ENCODE data around the gene LARP4B.
"Not testable (repeated sequence)": the region's sequence is repeated elsewhere in the genome, so short reads cannot be mapped to it uniquely, and the experiment has no call there.

Gene LARP4B

DNA sequence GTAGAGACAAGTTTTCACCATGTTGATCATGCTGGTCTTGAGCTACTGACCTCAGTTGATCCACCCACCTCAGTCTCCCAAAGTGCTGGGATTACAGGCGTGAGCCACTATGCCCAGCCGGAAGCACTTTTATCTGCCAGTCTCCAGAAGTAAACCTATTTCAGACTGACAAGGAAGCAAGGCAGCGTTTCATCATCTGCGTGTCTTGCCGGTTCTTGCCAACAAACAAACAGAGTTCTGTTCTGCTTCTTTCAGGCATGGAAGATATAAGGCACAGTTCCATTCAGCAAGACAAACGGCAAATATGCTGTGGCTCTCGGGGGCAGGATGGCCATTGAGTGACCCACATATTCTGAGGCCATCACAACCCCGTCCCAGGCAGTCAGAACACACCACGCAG lies 15.5 kb upstream of the LARP4B start:
- no peak overlapping the region for H3K4me3 ChIP-seq (ENCODE audit: low read length)
- TF ChIP-seq ZNF274 (IDR thresholded peaks at IDR 0.05; ENCODE audit: low read depth, low read length): no peak

DNA sequence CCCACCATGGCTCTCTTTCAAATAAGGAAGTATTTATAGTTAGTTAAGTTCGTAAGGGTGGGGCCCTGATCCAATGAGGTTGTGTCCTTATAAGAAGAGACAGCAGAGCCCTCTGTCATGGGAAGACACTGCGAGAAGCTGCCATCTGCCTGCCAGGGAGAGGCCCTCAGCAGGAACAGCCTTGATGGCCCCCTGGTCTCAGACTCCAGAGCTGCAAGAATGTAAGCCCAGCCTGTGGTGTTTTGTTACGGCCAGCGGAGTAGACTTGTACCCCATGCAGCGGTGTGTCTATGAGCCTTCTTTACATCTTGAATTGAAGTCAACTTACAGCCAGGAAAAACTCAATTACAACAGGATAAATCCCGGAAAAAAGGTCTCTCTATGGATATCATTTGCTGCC lies 14.3 kb upstream of the LARP4B start:
- TF ChIP-seq ZNF274 (IDR thresholded peaks at IDR 0.05; ENCODE audit: low read depth, low read length): no peak
- no peak overlapping the region for H3K4me3 ChIP-seq (ENCODE audit: low read length)

DNA sequence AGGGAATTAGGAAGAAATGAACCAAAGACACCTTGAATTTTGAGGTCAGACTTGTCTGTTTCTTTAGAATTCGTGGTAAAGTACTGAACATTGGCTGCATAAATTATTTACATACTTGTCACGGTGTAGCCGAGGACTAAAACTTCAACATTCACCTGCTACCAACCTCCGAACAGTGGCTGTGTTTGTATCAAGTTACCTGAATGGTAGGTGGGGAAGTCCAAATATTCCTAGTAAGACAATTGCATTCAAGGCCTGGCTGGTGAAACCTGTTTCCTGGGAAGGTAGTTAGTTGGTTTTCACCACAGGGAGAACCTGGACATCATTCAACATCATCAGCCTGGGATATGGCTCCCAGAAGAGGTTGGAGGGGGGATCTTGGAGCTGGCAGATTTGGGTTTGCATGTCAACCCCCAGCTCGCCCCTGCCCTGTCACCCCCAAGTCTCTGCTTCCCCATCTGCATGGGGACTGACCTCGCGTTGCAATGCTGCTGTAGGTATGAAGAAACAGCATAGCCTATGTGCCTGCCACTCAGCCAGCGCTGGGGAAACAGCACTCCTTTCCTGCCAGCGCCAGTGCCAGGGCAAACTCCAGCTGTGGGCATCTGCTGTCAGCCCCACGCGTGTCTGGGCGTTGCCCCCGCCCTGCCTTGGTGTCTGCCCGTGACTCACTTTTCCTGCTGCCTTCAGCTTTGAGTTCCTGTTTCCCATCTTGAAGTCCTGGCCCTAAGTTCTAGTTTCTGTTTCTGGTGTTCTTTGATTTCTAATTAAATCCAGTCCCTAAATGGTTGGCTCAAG lies 12.7 kb upstream of the LARP4B start:
- H3K4me3 ChIP-seq (ENCODE audit: low read length): no peak overlapping the region
- no peak for TF ChIP-seq ZNF274 (IDR thresholded peaks at IDR 0.05; ENCODE audit: low read depth, low read length)

DNA sequence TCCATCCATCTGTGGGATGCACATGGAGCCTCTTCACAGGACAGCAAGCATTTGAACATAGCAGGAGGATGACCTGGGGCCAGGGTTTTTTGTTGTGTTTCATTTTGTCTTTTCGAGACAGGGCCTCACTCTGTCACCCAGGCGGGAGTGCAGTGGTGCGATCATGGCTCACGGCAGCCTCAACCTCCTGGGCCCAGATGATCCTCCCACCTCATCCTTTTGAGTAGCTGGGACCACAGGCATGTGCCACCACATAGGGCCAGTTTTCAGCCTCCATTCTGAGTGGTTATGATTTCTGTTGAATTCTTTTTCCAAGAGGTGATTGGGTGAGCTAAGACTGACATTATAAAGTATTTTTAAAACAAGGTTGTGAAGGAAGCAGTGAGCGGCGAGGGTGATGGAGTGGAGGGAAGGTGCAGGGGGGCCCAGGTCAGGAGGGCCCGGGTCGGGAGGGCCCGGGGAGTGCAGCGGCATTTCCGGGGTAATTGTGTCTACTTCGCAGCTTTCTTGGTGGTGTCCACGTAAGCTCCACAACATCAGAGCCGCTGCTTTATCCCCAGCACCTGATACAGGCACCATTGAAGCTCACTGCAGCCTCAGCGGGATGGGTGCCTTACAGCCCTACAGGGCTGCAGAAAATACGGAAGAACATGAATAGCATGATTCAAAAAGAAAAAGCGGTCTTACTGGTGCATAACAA lies 12.0 kb upstream of the LARP4B start:
- TF ChIP-seq ZNF274 (IDR thresholded peaks at IDR 0.05; ENCODE audit: low read depth, low read length): no peak
- no peak overlapping the region for H3K4me3 ChIP-seq (ENCODE audit: low read length)

DNA sequence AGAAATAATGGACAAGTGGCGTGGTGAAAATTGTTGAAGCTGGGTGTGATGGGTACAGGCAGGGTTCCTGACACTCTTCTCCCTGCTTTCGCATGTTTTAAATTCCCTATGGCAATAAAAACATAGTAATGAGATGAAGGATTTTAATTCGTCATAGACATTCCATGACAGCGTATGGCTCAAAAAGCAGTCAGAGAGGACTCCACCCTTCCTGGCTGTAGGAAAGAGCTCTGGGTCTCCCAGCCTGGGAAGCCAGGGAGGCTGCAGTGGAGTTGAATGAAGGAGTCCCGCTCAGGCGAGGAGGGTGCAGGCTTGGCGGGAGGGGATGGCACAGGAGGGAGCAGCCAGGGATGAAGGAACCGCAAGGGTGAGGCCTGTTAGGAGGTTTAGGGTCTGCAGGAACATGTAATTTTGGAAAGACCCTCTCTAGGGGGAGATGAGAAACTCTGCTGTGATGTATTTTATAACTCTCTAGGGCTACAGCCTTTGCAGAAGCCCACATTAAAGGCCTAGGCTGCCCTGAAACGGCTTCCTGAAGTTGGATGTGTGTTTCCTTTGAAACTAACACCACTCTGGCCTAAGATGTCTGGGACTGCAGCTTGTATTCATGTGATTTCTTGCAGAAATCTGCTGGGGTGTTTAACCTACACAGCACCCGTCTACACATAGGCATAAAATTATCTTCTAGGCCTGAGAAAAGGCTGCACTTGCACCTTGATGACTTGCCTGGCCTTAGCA lies 7.6 kb upstream of the LARP4B start:
- no peak overlapping the region for H3K4me3 ChIP-seq (ENCODE audit: low read length)
- TF ChIP-seq ZNF274 (IDR thresholded peaks at IDR 0.05; ENCODE audit: low read depth, low read length): no peak

DNA sequence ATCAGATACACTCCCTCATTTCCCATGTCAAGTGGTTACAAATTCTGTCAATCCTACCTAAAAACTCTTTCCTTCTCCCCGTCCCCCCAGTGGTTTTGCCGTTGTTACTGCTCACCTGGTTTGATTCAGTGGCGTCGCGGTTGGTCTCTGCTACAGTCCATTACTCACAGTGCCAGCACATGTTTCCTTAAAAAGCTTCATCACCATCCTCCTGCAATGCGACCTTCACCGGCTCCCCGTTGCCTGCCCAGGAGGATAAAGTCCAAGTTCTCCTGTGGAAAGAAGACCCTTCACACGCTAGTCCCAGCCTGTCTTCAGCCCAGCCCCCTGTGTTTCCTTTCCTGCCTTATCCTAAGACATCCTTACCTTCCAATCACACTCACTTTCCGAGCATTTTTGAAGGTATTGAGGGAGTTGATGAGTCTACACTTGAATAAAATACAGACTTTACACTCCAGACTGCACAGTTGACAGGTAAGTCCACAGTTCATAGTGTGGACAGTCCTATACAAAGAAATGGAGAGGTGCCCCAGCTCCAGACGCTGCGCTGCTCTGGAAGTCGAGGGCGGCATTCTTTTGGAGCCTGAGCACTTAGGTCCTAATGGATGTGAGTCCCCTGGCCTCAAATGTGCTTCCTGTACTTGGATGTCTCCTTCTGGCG lies 3.4 kb upstream of the LARP4B start:
- TF ChIP-seq ZNF274 (IDR thresholded peaks at IDR 0.05; ENCODE audit: low read depth, low read length): no peak
- no peak overlapping the region for H3K4me3 ChIP-seq (ENCODE audit: low read length)

DNA sequence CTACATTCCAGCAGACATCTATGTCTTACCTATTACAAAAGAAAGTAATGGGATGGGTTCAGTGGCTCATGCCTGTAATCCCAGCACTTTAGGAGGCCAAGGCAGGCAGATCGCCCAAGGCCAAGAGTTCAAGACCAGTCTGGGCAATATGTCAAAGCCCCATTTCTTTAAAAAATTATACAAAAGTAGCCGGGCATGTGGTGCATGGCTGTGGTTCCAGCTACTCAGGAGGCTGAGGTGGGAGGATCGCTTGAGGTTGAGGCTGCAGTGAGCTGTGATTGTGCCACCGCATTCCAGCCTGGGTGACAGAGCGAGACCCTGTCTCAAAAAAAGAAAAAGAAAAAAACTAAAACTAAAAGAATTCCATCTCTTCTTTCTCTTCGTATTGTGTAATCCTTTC lies 2.7 kb upstream of the LARP4B start:
- H3K4me3 ChIP-seq (ENCODE audit: low read length): not testable (repeated sequence)

DNA sequence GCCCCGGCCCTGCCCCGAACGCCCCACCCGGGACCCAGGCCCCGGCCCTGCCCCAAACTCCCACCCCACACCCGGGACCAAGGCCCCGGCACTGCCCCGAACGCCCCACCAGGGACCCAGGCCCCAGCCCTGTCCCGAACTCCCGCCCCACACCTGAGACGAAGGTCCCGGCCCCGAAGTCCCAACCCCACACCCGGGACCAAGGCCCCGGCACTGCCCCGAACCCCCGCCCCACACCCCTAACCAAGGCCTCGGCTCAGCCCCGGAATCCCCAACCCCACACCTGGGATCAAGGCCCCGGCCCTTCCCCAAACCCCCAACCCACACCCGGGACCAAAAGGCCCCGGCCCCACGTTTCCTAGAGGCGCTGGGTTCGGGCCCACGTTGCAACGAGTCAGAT lies 1.1 kb upstream of the LARP4B start:
- TF ChIP-seq ZNF274 (IDR thresholded peaks at IDR 0.05; ENCODE audit: low read depth, low read length): no peak
- no peak overlapping the region for H3K4me3 ChIP-seq (ENCODE audit: low read length)

DNA sequence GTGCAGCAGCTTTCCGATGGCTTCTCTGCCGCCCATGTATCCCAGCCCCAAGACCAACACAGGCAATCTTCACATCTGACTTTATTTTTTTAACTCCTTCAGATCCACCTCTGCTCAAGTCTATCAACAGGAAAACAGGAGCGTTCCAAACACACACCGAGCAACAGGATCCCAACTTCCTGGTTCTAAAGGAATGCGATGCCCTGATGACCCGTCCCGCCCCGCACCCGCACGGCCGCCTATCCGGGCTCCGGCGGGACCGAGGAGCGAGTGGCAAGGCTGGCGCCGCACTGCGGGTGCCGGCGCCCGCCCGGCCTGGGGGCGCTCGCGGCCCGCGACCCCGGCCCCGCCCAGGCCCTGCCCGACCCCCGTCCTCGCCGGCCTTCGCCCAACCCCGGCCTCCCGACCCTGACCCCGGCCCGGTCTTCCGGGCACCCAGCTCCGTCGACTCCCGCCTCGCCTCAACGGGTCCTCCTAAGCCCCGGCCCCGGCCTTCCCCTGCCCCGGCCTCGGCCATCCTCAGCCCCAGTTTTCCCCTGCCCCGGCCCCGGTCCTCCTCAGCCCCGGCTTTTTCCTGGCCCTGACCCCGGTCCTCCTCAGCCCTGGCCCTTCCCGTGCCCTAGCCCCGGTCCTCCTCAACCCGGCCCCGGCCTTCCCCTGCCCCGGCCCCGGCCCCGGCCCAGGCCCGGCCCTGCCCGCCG lies 730 bp downstream of the LARP4B start:
- no peak for TF ChIP-seq ZNF274 (IDR thresholded peaks at IDR 0.05; ENCODE audit: low read depth, low read length)
- peak overlapping the region; percentile 85 for H3K4me3 ChIP-seq (ENCODE audit: low read length)

DNA sequence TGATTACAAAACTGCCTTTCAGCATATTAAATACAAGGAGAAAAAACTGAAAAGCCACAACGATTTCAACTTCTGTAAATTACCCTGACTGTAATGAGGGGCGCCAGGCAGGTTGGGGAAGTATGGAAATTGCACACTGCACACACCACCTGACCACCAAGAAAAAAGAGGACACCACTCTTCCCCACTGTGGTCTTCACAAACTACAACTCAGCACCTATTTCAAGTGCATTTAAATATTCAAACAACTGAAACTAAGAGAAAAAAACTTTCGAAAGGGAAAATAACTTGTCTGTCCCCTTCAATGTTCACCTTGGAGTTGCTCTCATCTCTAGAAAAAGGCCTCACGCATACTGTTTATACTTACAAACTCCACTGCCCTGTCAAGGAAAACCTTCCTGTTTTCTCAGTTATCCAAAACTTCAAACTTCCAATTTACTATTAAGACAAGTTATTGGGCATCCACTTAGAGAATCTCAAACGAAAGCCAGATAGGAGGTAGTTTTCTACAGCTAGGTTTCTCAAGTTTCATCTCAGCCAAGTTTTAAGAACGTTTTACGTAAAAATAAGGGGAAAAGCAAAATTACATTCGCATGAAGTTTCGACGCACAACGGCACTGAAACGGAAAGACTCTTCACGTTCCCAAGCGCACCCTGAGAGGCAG lies 1.4 kb downstream of the LARP4B start:
- peak overlapping the region; percentile 85 for H3K4me3 ChIP-seq (ENCODE audit: low read length)
- no peak for TF ChIP-seq ZNF274 (IDR thresholded peaks at IDR 0.05; ENCODE audit: low read depth, low read length)

DNA sequence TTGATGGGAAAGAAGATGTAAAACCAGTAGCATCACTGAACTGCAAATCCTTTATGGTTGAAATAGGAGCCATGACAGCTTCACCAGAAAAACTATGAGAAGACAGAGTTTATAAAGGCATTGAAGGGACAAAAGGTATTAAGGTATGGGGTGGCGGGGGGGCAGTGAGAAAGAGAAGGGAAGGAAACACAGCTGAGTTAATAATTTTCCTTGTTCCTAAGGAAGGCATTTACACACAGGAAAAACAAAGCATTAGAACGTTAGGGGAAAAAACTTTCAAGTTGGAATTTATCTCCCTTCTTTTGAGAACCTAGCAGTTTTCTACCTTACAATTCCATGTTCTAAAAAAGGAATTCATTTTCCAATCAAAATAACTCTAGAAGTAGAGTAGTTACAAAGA lies 4.4 kb downstream of the LARP4B start:
- TF ChIP-seq ZNF274 (IDR thresholded peaks at IDR 0.05; ENCODE audit: low read depth, low read length): no peak
- no peak overlapping the region for H3K4me3 ChIP-seq (ENCODE audit: low read length)

DNA sequence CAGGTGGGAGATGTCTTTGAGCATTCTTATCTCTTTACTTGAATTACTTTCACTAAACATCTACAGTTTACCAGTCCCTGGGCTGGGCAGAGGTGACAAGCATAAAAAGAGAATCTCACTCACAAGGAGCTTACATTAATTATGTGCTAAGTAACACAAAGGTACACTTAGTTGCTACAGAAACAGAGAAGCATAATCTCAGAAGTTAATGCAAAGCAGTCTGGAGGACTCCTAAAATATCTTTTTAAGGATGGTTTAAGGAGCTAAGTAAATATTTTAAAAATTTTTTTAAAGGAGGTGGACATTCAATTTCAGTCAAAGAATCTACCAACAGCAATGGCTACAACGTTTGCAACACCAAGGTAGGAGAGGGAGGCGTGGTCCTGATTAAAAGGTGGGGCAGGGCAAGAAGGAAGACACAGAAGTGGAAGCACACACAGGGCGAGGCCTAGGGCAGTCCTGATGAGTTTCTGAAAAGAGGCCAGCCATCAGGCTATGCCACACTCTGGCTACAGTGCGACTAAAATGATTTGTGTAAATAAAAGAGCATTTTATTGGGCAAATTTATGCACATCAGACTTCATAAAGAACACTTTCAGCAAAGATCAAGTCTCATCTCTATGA lies 5.3 kb downstream of the LARP4B start:
- TF ChIP-seq ZNF274 (IDR thresholded peaks at IDR 0.05; ENCODE audit: low read depth, low read length): no peak
- no peak overlapping the region for H3K4me3 ChIP-seq (ENCODE audit: low read length)

DNA sequence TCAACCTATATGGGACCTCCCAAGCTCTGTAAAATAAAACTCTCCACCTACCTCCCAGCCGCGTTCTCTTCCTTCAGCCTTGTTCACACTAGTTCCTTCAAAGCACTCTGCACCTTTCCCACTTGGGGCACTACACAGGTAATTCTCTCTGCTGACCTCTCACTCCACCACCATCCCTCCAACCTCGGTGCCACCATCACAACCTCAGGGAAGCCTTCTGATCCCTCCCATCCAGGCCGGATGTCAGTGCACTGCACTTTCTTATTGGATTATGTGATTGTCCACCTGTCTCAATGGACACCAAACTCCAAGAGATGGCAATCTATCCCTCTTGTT lies 7.0 kb downstream of the LARP4B start:
- H3K4me3 ChIP-seq (ENCODE audit: low read length): no peak overlapping the region
- TF ChIP-seq ZNF274 (IDR thresholded peaks at IDR 0.05; ENCODE audit: low read depth, low read length): no peak

All from GM08714 (cell line).